ENCODE data around the gene SMARCC1.

DNA sequence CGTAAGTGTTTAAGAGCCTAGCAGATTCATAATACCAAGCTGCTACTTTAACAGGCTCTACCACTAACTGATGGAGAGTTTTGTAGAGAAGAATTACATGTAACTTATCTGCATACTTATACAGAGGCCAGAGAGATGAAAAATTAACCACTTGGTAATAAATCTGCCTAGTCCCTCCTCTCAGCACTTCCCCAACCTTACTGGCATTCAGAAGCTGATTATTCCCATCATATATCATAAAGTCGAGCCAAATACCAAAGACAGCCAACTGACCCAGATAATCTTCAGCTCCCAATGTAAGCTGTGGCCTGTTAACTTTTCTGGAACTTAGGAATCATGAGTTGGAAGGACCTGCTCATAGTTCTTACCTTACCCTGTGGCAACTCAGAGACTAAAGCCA is 177.5 kb downstream of the SMARCC1 start:
- TF ChIP-seq, protein P1, sequence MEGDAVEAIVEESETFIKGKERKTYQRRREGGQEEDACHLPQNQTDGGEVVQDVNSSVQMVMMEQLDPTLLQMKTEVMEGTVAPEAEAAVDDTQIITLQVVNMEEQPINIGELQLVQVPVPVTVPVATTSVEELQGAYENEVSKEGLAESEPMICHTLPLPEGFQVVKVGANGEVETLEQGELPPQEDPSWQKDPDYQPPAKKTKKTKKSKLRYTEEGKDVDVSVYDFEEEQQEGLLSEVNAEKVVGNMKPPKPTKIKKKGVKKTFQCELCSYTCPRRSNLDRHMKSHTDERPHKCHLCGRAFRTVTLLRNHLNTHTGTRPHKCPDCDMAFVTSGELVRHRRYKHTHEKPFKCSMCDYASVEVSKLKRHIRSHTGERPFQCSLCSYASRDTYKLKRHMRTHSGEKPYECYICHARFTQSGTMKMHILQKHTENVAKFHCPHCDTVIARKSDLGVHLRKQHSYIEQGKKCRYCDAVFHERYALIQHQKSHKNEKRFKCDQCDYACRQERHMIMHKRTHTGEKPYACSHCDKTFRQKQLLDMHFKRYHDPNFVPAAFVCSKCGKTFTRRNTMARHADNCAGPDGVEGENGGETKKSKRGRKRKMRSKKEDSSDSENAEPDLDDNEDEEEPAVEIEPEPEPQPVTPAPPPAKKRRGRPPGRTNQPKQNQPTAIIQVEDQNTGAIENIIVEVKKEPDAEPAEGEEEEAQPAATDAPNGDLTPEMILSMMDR (conservative IDR thresholded peaks at IDR 0.05; ENCODE audit: low read length), result no peak
- no peak for TF ChIP-seq EZH2phosphoT487 (IDR thresholded peaks at IDR 0.05; ENCODE audit: borderline replicate concordance)

Measured in Loucy (cell line).